ENCODE data around the gene CLEC4G. TPM values are rescaled to one million over a fixed set of nuclear protein-coding genes. Genes with fewer than 3 reads are reported as not detected.

The CLEC4G gene
- total RNA-seq, 1 donor from 2014 or later, result 0.55 TPM

DNA sequence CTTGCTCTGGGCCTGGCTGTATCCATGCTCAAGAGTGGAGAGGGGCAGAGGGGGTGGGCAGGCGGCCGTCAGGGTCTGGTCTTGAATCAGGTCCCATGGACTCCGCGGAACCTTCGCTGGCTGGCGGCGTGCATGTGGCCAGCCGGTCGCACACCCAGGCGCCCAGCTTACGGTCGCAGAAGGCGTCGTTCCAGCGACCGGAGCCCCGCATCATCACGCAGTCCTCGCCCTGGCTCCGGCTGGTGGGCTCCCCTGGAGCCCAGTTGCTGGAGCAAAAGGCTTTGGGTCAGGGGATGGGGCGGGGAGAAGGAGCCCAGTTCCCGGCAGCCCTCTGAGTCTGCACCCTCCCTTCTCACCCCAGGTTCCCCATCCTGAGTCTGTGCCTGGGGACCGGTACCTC lies 42.7 kb downstream of the CLEC4G start:
- Mint-ChIP-seq H3K9me3 (no peaks in the 10 kb centered on the region), H3K4me3 (no peak overlapping the region), H3K27ac (peak overlapping the region; percentile 20), H3K27me3 (no peaks in the 10 kb centered on the region), H3K4me1 (peaks cover 23% of the 10 kb centered on the region), H3K36me3 (ENCODE audit: low read depth) (peaks cover 29% of the 10 kb centered on the region)
- ChIA-PET CTCF (no interaction called here), POLR2A (interaction anchor here (0.8 to 1.2 kb wide), 3 partner anchors 9 to 17 kb away, joined by 3 to 4 read pairs (median 4); partner anchors contain the start of gene TRAPPC5)
- intact Hi-C loops (cut with micrococcal nuclease), result no loop called here
- ATAC-seq (ENCODE audit: low read depth), result no peak
- no peak for DNase-seq
- TF ChIP-seq, protein P1, sequence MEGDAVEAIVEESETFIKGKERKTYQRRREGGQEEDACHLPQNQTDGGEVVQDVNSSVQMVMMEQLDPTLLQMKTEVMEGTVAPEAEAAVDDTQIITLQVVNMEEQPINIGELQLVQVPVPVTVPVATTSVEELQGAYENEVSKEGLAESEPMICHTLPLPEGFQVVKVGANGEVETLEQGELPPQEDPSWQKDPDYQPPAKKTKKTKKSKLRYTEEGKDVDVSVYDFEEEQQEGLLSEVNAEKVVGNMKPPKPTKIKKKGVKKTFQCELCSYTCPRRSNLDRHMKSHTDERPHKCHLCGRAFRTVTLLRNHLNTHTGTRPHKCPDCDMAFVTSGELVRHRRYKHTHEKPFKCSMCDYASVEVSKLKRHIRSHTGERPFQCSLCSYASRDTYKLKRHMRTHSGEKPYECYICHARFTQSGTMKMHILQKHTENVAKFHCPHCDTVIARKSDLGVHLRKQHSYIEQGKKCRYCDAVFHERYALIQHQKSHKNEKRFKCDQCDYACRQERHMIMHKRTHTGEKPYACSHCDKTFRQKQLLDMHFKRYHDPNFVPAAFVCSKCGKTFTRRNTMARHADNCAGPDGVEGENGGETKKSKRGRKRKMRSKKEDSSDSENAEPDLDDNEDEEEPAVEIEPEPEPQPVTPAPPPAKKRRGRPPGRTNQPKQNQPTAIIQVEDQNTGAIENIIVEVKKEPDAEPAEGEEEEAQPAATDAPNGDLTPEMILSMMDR (IDR thresholded peaks at IDR 0.05), result no peak

DNA sequence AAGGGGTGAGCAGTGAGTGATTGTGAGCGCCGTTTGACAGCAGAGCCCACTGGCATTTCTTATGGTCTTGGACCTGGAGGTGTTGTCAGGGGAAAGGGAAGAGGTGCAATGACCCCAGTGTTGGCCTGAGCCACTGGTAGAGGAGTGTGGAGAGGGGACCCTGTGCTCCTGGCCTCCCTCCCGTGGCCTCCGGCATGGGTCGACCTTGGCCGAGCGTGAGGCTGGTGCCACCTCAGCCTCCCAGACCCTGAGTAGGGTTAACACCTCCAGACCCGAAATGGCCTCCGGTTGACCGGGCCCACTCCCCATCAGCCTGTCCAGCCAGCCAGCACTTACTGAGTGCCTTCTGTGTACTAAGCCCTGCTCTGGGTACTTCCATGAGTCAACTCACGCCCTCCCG lies 44.7 kb downstream of the CLEC4G start:
- intact Hi-C loops (cut with micrococcal nuclease), result no loop called here
- Mint-ChIP-seq H3K36me3 (ENCODE audit: low read depth) (peaks cover 45% of the 10 kb centered on the region), H3K9me3 (no peaks in the 10 kb centered on the region), H3K4me3 (no peak overlapping the region), H3K4me1 (peaks cover 26% of the 10 kb centered on the region), H3K27me3 (no peaks in the 10 kb centered on the region), H3K27ac (peak overlapping the region; percentile 38)
- ATAC-seq (ENCODE audit: low read depth), result peak; percentile 18
- ChIA-PET CTCF (no interaction called here), POLR2A (interaction anchor here (1.2 to 1.7 kb wide), 2 partner anchors 11 to 14 kb away, joined by 3 to 11 read pairs; partner anchors contain the start of gene FCER2)
- DNase-seq, result peak; percentile 15
- TF ChIP-seq, protein P1 (IDR thresholded peaks at IDR 0.05), result no peak

- H3K27me3 Mint-ChIP-seq, result no peaks in the 10 kb centered on the region
- intact Hi-C loops (cut with micrococcal nuclease), result no loop called here
- POLR2A ChIA-PET, result interaction anchor here (0.7 to 1.9 kb wide), 7 partner anchors 12 to 121 kb away, joined by 3 to 11 read pairs (median 4); partner anchors contain the start of gene FCER2
Measured at GRCh38 chr19:7685546-7686445, 46.1 kb downstream of the CLEC4G start.

DNA sequence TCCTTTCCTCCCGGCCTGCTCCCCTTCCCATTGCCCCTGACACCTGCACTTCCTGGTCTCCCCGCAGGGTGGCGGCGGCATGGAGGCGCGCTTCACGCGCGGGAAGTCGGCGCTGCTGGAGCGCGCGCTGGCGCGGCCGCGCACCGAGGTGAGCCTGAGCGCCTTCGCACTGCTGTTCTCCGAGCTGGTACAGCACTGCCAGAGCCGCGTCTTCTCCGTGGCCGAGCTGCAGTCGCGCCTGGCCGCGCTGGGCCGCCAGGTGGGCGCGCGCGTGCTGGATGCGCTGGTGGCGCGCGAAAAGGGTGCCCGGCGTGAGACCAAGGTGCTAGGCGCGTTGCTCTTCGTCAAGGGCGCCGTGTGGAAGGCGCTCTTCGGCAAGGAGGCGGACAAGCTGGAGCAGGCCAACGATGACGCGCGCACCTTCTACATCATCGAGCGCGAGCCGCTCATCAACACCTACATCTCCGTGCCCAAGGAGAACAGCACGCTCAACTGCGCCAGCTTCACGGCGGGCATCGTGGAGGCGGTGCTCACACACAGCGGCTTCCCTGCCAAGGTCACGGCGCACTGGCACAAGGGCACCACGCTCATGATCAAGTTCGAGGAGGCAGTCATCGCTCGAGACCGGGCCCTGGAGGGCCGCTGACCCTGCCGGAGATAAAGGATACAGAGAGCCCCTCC lies 49.6 kb downstream of the CLEC4G start:
- peaks cover 6% of the 10 kb centered on the region for H3K27me3 Mint-ChIP-seq
- ATAC-seq (ENCODE audit: low read depth) (no peak), DNase-seq (no peak)
- no peaks in the 10 kb centered on the region for H3K9me3 Mint-ChIP-seq
- H3K36me3 Mint-ChIP-seq (ENCODE audit: low read depth), result peaks cover 36% of the 10 kb centered on the region
- ChIA-PET CTCF (interaction anchor here (0.9 to 2.5 kb wide), 2 partner anchors 31 to 118 kb away, joined by 5 to 15 read pairs; no protein-coding TSS in a partner anchor), POLR2A (interaction anchor here (1.0 to 2.3 kb wide), 3 partner anchors 12 to 40 kb away, joined by 3 to 10 read pairs (median 8); no protein-coding TSS in a partner anchor)
- peaks cover 55% of the 10 kb centered on the region for H3K4me1 Mint-ChIP-seq
- intact Hi-C loops (cut with micrococcal nuclease), result loop anchor here (5.0 kb wide), 1 partner anchor 35 kb away; no protein-coding TSS in a partner anchor
- peak overlapping the region; percentile 93 for H3K27ac Mint-ChIP-seq
- TF ChIP-seq, protein P1 (IDR thresholded peaks at IDR 0.05), result no peak
- H3K4me3 Mint-ChIP-seq, result peak overlapping the region; percentile 93

More at GRCh38 chr19:7685546-7686445, 46.1 kb downstream of the CLEC4G start:
- no peak for DNase-seq
- H3K9me3 Mint-ChIP-seq, result no peaks in the 10 kb centered on the region
- CTCF ChIA-PET, result interaction anchor here (0.7 to 1.7 kb wide), 2 partner anchors 44 to 114 kb away, joined by 3 to 11 read pairs; no protein-coding TSS in a partner anchor
- H3K4me1 Mint-ChIP-seq, result peaks cover 32% of the 10 kb centered on the region
- no peak overlapping the region for H3K4me3 Mint-ChIP-seq
- H3K36me3 Mint-ChIP-seq (ENCODE audit: low read depth), result peaks cover 51% of the 10 kb centered on the region
- TF ChIP-seq, protein P1 (IDR thresholded peaks at IDR 0.05), result no peak
- no peak for ATAC-seq (ENCODE audit: low read depth)
- H3K27ac Mint-ChIP-seq, result peak overlapping the region; percentile 72

Measured in activated B cell treated with CpG ODN at 0.5 μM for 24 hours (primary cell).